ENCODE measurements around the gene LCN2.

DNA sequence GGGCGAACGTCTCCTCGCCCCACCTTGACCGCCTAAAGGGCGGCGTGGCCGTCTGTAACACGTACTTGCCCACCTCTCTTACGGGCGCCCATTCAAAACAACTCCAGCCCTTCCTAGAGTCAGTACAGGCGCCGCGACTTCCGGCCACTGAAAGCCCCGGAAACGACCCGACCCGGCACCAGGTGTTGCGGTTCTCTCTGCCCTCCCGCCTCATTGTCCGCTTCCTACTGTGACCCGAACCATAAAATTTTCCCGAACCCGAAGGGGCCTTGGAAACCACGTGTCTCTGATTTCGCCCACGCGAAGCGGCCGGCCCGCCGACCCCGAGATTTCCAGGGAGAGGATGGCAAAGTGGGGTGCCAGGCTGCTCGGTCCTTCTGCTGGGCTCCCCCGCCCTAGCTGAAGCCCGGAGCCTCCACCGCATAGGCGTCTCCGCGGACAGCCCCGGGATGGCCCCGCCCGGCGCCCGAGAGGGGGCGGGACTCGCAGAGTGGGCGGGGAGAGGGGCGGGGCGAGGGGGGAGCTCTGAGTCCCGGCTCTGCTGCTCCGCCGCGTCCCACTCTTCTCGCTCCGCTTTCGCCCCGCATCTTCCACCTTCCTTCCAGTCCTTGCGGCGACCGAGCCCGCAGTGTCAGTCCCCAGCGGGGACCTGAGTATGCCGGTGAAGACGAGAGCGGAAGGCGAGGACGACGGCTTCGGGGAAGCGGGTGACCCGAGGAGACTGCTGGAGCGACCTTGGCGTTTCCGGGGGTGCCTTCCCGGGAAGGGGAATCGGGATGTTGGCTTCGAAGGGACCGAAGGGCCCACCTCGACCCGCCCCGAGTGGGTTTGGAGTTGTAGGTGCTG, 21.0 kb upstream of the LCN2 start:
- TF ChIP-seq, protein P1, sequence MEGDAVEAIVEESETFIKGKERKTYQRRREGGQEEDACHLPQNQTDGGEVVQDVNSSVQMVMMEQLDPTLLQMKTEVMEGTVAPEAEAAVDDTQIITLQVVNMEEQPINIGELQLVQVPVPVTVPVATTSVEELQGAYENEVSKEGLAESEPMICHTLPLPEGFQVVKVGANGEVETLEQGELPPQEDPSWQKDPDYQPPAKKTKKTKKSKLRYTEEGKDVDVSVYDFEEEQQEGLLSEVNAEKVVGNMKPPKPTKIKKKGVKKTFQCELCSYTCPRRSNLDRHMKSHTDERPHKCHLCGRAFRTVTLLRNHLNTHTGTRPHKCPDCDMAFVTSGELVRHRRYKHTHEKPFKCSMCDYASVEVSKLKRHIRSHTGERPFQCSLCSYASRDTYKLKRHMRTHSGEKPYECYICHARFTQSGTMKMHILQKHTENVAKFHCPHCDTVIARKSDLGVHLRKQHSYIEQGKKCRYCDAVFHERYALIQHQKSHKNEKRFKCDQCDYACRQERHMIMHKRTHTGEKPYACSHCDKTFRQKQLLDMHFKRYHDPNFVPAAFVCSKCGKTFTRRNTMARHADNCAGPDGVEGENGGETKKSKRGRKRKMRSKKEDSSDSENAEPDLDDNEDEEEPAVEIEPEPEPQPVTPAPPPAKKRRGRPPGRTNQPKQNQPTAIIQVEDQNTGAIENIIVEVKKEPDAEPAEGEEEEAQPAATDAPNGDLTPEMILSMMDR (IDR thresholded peaks at IDR 0.05) = peak in 1 of 3 experiments; percentile 5
- TF ChIP-seq POLR2A (IDR thresholded peaks at IDR 0.05) = no peak
